ENCODE measurements around the gene PRKAB1.

PRKAB1 gene

GRCh38 chr12:119710965-119711551, 43.1 kb downstream of the PRKAB1 start:
- Histone ChIP-seq H3K4me2 (ENCODE audit: low read length) (no peak overlapping the region), H3K27ac (ENCODE audit: low read length) (no peak overlapping the region), H3K27me3 (ENCODE audit: low read depth, low read length) (no peaks in the 10 kb centered on the region), H3K9ac (ENCODE audit: low read length) (no peak overlapping the region), H3K4me1 (ENCODE audit: low read length) (no peaks in the 10 kb centered on the region), H3K36me3 (replicated peaks; ENCODE audit: low read depth, low read length) (peaks cover 42% of the 10 kb centered on the region), H2AFZ (ENCODE audit: low read depth, low read length) (no peak overlapping the region), H3K79me2 (ENCODE audit: low read length) (no peaks in the 10 kb centered on the region), H3K9me3 (ENCODE audit: insufficient read depth, low read length) (no peaks in the 10 kb centered on the region), H4K20me1 (ENCODE audit: insufficient read depth, low read length) (no peaks in the 10 kb centered on the region), H3K4me3 (ENCODE audit: low read length) (no peak overlapping the region)
- TF ChIP-seq EZH2phosphoT487 (IDR thresholded peaks at IDR 0.05; ENCODE audit: low read depth): no peak
- TF ChIP-seq, protein P1, sequence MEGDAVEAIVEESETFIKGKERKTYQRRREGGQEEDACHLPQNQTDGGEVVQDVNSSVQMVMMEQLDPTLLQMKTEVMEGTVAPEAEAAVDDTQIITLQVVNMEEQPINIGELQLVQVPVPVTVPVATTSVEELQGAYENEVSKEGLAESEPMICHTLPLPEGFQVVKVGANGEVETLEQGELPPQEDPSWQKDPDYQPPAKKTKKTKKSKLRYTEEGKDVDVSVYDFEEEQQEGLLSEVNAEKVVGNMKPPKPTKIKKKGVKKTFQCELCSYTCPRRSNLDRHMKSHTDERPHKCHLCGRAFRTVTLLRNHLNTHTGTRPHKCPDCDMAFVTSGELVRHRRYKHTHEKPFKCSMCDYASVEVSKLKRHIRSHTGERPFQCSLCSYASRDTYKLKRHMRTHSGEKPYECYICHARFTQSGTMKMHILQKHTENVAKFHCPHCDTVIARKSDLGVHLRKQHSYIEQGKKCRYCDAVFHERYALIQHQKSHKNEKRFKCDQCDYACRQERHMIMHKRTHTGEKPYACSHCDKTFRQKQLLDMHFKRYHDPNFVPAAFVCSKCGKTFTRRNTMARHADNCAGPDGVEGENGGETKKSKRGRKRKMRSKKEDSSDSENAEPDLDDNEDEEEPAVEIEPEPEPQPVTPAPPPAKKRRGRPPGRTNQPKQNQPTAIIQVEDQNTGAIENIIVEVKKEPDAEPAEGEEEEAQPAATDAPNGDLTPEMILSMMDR (IDR thresholded peaks at IDR 0.05; ENCODE audit: low read depth, low read length): no peak

- Histone ChIP-seq H3K27me3 (ENCODE audit: low read depth, low read length) (no peaks in the 10 kb centered on the region), H3K27ac (ENCODE audit: low read length) (no peak overlapping the region), H3K36me3 (replicated peaks; ENCODE audit: low read depth, low read length) (peaks cover 44% of the 10 kb centered on the region), H2AFZ (ENCODE audit: low read depth, low read length) (no peak overlapping the region), H3K79me2 (ENCODE audit: low read length) (no peaks in the 10 kb centered on the region), H4K20me1 (ENCODE audit: insufficient read depth, low read length) (no peaks in the 10 kb centered on the region), H3K4me2 (ENCODE audit: low read length) (no peak overlapping the region), H3K9me3 (ENCODE audit: insufficient read depth, low read length) (no peaks in the 10 kb centered on the region), H3K9ac (ENCODE audit: low read length) (no peak overlapping the region), H3K4me3 (ENCODE audit: low read length) (no peak overlapping the region), H3K4me1 (ENCODE audit: low read length) (no peaks in the 10 kb centered on the region)
- no peak for TF ChIP-seq EZH2phosphoT487 (IDR thresholded peaks at IDR 0.05; ENCODE audit: low read depth)
- TF ChIP-seq, protein P1 (IDR thresholded peaks at IDR 0.05; ENCODE audit: low read depth, low read length): no peak
Measured at GRCh38 chr12:119711693-119712092, 43.8 kb downstream of the PRKAB1 start.

DNA sequence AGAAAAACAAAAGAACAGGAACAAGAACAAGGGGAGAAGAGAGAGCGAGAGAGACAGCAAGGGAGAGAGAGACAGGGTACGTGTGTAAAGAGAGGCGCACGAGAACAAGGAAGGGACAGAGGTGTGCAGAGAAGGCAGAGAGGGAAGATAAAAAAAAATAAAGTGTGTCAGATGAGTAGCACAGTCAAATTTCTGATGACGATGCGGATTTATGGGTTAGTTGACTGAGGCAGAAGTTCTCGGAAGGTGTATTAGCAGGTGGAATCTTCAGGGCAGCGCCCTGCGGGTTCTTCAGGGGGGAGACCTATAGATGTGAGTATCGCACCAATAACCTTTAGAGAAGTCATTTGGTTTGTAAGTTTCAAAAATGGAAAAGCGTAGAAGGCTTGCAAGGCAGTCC, 44.8 kb downstream of the PRKAB1 start:
- Histone ChIP-seq H3K36me3 (replicated peaks; ENCODE audit: low read depth, low read length) (peaks cover 39% of the 10 kb centered on the region), H3K9ac (ENCODE audit: low read length) (no peak overlapping the region), H3K27ac (ENCODE audit: low read length) (no peak overlapping the region), H2AFZ (ENCODE audit: low read depth, low read length) (no peak overlapping the region), H3K4me3 (ENCODE audit: low read length) (no peak overlapping the region), H3K9me3 (ENCODE audit: insufficient read depth, low read length) (no peaks in the 10 kb centered on the region), H3K79me2 (ENCODE audit: low read length) (no peaks in the 10 kb centered on the region), H3K27me3 (ENCODE audit: low read depth, low read length) (no peaks in the 10 kb centered on the region), H3K4me2 (ENCODE audit: low read length) (no peak overlapping the region), H3K4me1 (ENCODE audit: low read length) (no peaks in the 10 kb centered on the region), H4K20me1 (ENCODE audit: insufficient read depth, low read length) (no peaks in the 10 kb centered on the region)
- TF ChIP-seq, protein P1 (IDR thresholded peaks at IDR 0.05; ENCODE audit: low read depth, low read length): no peak
- TF ChIP-seq EZH2phosphoT487 (IDR thresholded peaks at IDR 0.05; ENCODE audit: low read depth): no peak

DNA sequence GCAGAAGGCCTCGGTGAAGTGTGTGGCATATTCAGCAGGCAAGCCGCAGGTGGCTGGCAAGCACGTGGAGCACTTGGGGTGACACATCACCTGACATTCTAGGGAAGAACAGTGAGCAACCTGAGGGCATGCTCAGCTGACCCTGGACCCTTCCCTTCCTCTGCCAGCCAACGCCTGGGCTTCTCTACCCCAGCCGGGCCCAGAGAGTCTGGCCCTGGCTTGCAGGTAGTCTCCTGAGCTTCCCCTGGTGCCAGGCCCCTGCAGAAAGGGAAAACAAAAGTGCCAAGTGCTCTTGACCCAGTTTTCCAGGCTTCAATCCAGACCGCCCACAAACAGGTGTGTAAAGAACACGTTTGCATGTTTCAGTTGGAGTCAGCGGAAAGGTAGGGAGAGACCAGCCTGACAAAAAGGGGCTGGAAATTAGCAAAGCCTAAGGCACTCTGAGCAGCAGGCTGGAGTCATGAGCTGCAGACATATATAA, 45.7 kb downstream of the PRKAB1 start:
- Histone ChIP-seq H3K36me3 (replicated peaks; ENCODE audit: low read depth, low read length) (peaks cover 41% of the 10 kb centered on the region), H3K79me2 (ENCODE audit: low read length) (no peaks in the 10 kb centered on the region), H2AFZ (ENCODE audit: low read depth, low read length) (no peak overlapping the region), H3K9ac (ENCODE audit: low read length) (no peak overlapping the region), H3K27me3 (ENCODE audit: low read depth, low read length) (no peaks in the 10 kb centered on the region), H3K4me2 (ENCODE audit: low read length) (no peak overlapping the region), H3K4me1 (ENCODE audit: low read length) (no peaks in the 10 kb centered on the region), H3K9me3 (ENCODE audit: insufficient read depth, low read length) (no peaks in the 10 kb centered on the region), H3K27ac (ENCODE audit: low read length) (no peak overlapping the region), H4K20me1 (ENCODE audit: insufficient read depth, low read length) (no peaks in the 10 kb centered on the region), H3K4me3 (ENCODE audit: low read length) (no peak overlapping the region)
- TF ChIP-seq, protein P1 (IDR thresholded peaks at IDR 0.05; ENCODE audit: low read depth, low read length): no peak
- TF ChIP-seq EZH2phosphoT487 (IDR thresholded peaks at IDR 0.05; ENCODE audit: low read depth): no peak

Data from OCI-LY3 (cell line).